Immature natural killer cell (primary cell): ENCODE data around the gene DYDC2. TPM values are rescaled to one million over a fixed set of nuclear protein-coding genes. Genes with fewer than 3 reads are reported as not detected.
"Not testable (repeated sequence)": the region's sequence is repeated elsewhere in the genome, so short reads cannot be mapped to it uniquely, and the experiment has no call there.

Experiments
- DNase-seq, 3 donors: peaks; one replicate each; pipeline ENCODE4 v3.0.0; 2022; ENCODE audit warnings: mixed read lengths in 1 of 3
- H3K27ac Mint-ChIP-seq, 6 donors: one replicate each; pipeline ENCODE4 v1.8.0; 2020; ENCODE audit warnings: mixed read lengths in 6 of 6, mild to moderate bottlenecking in 5 of 6, inconsistent platforms in 4 of 6, moderate library complexity in 3 of 6
- H3K27me3 Mint-ChIP-seq, 3 donors: one replicate each; pipeline ENCODE4 v1.8.0; 2020 to 2021; ENCODE audit warnings: low read depth in 3 of 3, mild to moderate bottlenecking in 3 of 3, mixed read lengths in 3 of 3, moderate library complexity in 3 of 3, inconsistent platforms in 1 of 3
- H3K36me3 Mint-ChIP-seq, 3 donors: one replicate each; pipeline ENCODE4 v1.8.0; 2020; ENCODE audit warnings: mixed read lengths in 3 of 3, inconsistent platforms in 2 of 3, mild to moderate bottlenecking in 2 of 3
- H3K4me1 Mint-ChIP-seq, 2 donors: one replicate each; pipeline ENCODE4 v1.8.0; 2020; ENCODE audit warnings: inconsistent platforms in 2 of 2, mild to moderate bottlenecking in 2 of 2, mixed read lengths in 2 of 2, moderate library complexity in 1 of 2
- H3K4me3 Mint-ChIP-seq, 5 donors: one replicate each; pipeline ENCODE4 v1.8.0; 2020; ENCODE audit warnings: mild to moderate bottlenecking in 5 of 5, mixed read lengths in 5 of 5, inconsistent platforms in 3 of 5, moderate library complexity in 3 of 5
- H3K9me3 Mint-ChIP-seq, 6 donors: one replicate each; pipeline ENCODE4 v1.8.0; 2020; ENCODE audit warnings: mild to moderate bottlenecking in 6 of 6, mixed read lengths in 6 of 6, inconsistent platforms in 4 of 6, moderate library complexity in 3 of 6
- polyA plus RNA-seq, 3 donors: library from polyadenylated mRNA; unstranded; fragments of 300-500 nt; fragmentation: Illumina TruSeq; gene quantifications; one replicate each; pipeline ENCODE4 v1.2.3, GENCODE V29; 2021

Gene DYDC2
- polyA plus RNA-seq, 3 donors from 2014 or later, result not detected

DNA sequence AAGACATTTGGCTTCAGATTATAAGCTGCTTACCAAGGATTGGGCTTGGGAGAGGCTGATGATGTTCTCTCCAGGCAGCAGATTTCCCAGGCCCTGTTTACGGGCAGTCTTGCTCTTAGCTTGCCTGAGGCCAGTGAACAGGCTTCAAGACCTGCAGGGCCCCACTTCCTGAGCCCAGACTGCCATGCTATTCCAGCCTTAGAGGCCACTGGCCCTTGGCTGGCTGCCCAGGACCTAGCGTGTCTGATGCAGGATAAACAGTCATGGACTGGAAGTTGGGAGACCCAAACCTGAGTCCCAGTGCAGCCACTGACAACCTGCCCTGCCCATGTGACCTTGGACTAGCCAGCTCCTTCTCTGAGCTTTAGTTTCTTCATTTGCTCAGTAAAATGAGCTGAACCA is 54.7 kb downstream of the DYDC2 start:
- H3K4me1 Mint-ChIP-seq, result peaks cover 8 to 16% of the 10 kb centered on the region in 2 donors
- no peak overlapping the region for H3K4me3 Mint-ChIP-seq

GRCh38 chr10:80411681-80412220 is 55.2 kb downstream of the DYDC2 start:
- Mint-ChIP-seq H3K27me3 (peaks cover 4 to 5% (median 5%) of the 10 kb centered on the region in 3 donors), H3K9me3 (no peaks in the 10 kb centered on the region), H3K4me1 (peaks cover 8 to 16% of the 10 kb centered on the region in 2 donors), H3K27ac (no peak overlapping the region), H3K36me3 (no peaks in the 10 kb centered on the region), H3K4me3 (no peak overlapping the region)
- DNase-seq, result no peak

More for the DNA sequence above, 54.7 kb downstream of the DYDC2 start:
- no peaks in the 10 kb centered on the region for H3K36me3 Mint-ChIP-seq
- no peak overlapping the region for H3K27ac Mint-ChIP-seq
- H3K9me3 Mint-ChIP-seq, result no peaks in the 10 kb centered on the region
- no peak for DNase-seq
- peaks cover 4 to 5% (median 5%) of the 10 kb centered on the region in 3 donors for H3K27me3 Mint-ChIP-seq

- no peak overlapping the region for H3K27ac Mint-ChIP-seq
- no peak for DNase-seq
- no peaks in the 10 kb centered on the region for H3K36me3 Mint-ChIP-seq
- H3K4me3 Mint-ChIP-seq, result no peak overlapping the region
- peaks cover 6 to 14% of the 10 kb centered on the region in 2 donors for H3K4me1 Mint-ChIP-seq
- no peaks in the 10 kb centered on the region for H3K9me3 Mint-ChIP-seq
- H3K27me3 Mint-ChIP-seq, result peaks cover 2 to 5% (median 2%) of the 10 kb centered on the region in 3 donors
Measured at GRCh38 chr10:80412486-80412885, 55.9 kb downstream of the DYDC2 start.

- H3K27me3 Mint-ChIP-seq, result peaks cover 0 to 3% (median 2%) of the 10 kb centered on the region in 3 donors
- peaks cover 0 to 7% of the 10 kb centered on the region in 2 donors for H3K4me1 Mint-ChIP-seq
- no peak overlapping the region for H3K27ac Mint-ChIP-seq
- no peaks in the 10 kb centered on the region for H3K36me3 Mint-ChIP-seq
- no peak overlapping the region for H3K4me3 Mint-ChIP-seq
- H3K9me3 Mint-ChIP-seq, result no peaks in the 10 kb centered on the region
- no peak for DNase-seq
Measured at GRCh38 chr10:80413271-80413996, 56.9 kb downstream of the DYDC2 start.

- Mint-ChIP-seq H3K4me1 (peaks cover 0 to 2% of the 10 kb centered on the region in 2 donors), H3K27me3 (peaks cover 0 to 6% (median 2%) of the 10 kb centered on the region in 3 donors), H3K9me3 (no peaks in the 10 kb centered on the region), H3K36me3 (no peaks in the 10 kb centered on the region), H3K27ac (no peak overlapping the region), H3K4me3 (no peak overlapping the region)
- DNase-seq, result no peak
Measured at GRCh38 chr10:80414142-80414895, 57.7 kb downstream of the DYDC2 start.

GRCh38 chr10:80415734-80416478 is 59.3 kb downstream of the DYDC2 start:
- Mint-ChIP-seq H3K27me3 (peaks cover 0 to 6% (median 2%) of the 10 kb centered on the region in 3 donors), H3K4me1 (no peaks in the 10 kb centered on the region), H3K4me3 (no peak overlapping the region), H3K27ac (no peak overlapping the region), H3K36me3 (no peaks in the 10 kb centered on the region), H3K9me3 (no peaks in the 10 kb centered on the region)
- no peak for DNase-seq

GRCh38 chr10:80416479-80417098 is 60.0 kb downstream of the DYDC2 start:
- H3K36me3 Mint-ChIP-seq, result no peaks in the 10 kb centered on the region
- no peak overlapping the region for H3K4me3 Mint-ChIP-seq
- H3K27ac Mint-ChIP-seq, result no peak overlapping the region
- DNase-seq, result no peak
- H3K27me3 Mint-ChIP-seq, result peaks cover 0 to 6% (median 2%) of the 10 kb centered on the region in 3 donors
- no peaks in the 10 kb centered on the region for H3K9me3 Mint-ChIP-seq
- H3K4me1 Mint-ChIP-seq, result no peaks in the 10 kb centered on the region

DNA sequence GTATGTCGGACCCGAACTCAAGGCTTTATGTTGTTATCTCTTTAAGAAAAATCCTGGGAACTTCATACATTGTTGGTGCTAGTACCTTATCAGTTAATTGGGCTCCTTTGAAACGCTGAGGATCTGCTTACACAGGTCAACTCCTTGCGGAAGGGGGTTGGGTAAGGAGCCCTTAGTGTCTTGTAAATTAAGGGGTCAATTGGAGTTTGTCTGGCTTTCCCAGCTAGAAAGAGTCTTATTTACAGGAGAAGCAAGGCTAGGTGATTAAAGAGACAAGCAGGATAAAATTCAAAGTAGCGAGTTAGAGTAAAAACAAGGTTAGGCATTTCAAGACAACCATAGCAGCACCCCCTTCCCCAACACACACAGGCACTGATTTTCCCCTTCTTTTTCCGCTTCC is 60.7 kb downstream of the DYDC2 start:
- H3K27ac Mint-ChIP-seq, H3K36me3 Mint-ChIP-seq, H3K4me3 Mint-ChIP-seq, DNase-seq, H3K27me3 Mint-ChIP-seq, H3K4me1 Mint-ChIP-seq, H3K9me3 Mint-ChIP-seq: not testable (repeated sequence)

Other genes with a start within 250 kb of the DYDC2 start
- gene PLAC9, start 224.1 kb upstream of the DYDC2 start, polyA plus RNA-seq, result not detected
- gene ANXA11, start 151.2 kb upstream of the DYDC2 start, polyA plus RNA-seq, result 100 to 1,000 TPM; 136 to 270 (median 181) TPM
- not detected for gene MAT1A, start 67.1 kb upstream of the DYDC2 start, polyA plus RNA-seq
- not detected for gene DYDC1, start within 50 bp of the DYDC2 start, polyA plus RNA-seq
- 1 to 10 TPM; 3.9 to 6.3 (median 4.3) TPM for gene PRXL2A, start 51.8 kb downstream of the DYDC2 start, polyA plus RNA-seq
- 100 to 1,000 TPM; 141 to 363 (median 226) TPM for gene TSPAN14, start 97.5 kb downstream of the DYDC2 start, polyA plus RNA-seq
- not detected for gene SH2D4B, start 181.1 kb downstream of the DYDC2 start, polyA plus RNA-seq